ENCODE measurements around the gene FERMT2. TPM values are rescaled to one million over a fixed set of nuclear protein-coding genes. Genes with fewer than 3 reads are reported as not detected.
A peak's percentile ranks its signal among the peaks of the same experiment; 100 is the strongest.

Gene FERMT2
- polyA plus RNA-seq, 2 of the 4 experiments (the other 2 are of a cell fraction) = 42.9 to 102 TPM

DNA sequence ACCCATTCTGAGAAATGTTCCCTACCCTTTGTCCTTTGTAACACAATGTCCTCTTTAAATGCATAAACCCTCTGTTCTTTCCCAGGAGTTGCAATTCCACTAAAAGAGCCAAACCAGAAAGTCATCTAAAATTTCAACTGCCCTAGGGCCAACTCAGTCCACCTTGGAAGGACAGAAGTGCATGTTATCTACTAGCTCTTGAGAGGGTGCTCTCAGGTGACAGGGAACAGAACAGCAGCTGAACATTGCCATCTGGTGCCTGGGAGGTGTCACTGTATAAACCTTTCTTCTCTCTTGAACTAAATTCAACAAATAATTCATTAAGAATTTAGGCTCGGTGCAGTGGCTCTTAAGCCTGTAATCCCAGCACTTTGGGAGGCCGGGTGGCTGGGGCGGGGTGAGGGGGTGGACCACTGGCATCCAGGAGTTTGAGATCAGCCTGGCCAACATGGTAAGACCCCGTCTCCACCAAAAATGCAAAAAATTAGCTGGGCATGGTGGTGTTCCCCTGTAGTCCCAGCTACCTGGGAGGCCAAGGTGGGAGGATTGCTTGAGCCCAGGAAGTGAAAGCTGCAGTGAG, 10.3 kb upstream of the FERMT2 start:
- DNase-seq (ENCODE audit: low read depth in 1 of 2, low spot score in 1 of 2) (peak; percentile 73 to 80), ATAC-seq (peak; percentile 81 to 96), FAIRE-seq (no peak)
- Histone ChIP-seq H3K4me2 (no peak overlapping the region), H3K9me3 (no peaks in the 10 kb centered on the region), H3K4me1 (no peaks in the 10 kb centered on the region), H3K27ac (no peak overlapping the region; a peak in 1 of 6 replicates), H3K4me3 (no peak overlapping the region)
- CTCF ChIA-PET = interaction anchor here (0.7 to 5.2 kb wide), 20 partner anchors 8 to 687 kb away, joined by 3 to 53 read pairs (median 4); partner anchors contain the start of gene FERMT2
- TF ChIP-seq PHF8 (IDR thresholded peaks at IDR 0.05; ENCODE audit: borderline replicate concordance, low read depth) (no peak), SMC3 (IDR thresholded peaks at IDR 0.05) (peak; percentile 93), POLR2A (IDR thresholded peaks at IDR 0.05; ENCODE audit: low read length) (no peak), RFX5 (IDR thresholded peaks at IDR 0.05) (no peak), RAD21 (conservative IDR thresholded peaks at IDR 0.05 in 1 of 2, IDR thresholded peaks at IDR 0.05 in 1 of 2) (peak; percentile 85 to 94)
- TF ChIP-seq, protein P1, sequence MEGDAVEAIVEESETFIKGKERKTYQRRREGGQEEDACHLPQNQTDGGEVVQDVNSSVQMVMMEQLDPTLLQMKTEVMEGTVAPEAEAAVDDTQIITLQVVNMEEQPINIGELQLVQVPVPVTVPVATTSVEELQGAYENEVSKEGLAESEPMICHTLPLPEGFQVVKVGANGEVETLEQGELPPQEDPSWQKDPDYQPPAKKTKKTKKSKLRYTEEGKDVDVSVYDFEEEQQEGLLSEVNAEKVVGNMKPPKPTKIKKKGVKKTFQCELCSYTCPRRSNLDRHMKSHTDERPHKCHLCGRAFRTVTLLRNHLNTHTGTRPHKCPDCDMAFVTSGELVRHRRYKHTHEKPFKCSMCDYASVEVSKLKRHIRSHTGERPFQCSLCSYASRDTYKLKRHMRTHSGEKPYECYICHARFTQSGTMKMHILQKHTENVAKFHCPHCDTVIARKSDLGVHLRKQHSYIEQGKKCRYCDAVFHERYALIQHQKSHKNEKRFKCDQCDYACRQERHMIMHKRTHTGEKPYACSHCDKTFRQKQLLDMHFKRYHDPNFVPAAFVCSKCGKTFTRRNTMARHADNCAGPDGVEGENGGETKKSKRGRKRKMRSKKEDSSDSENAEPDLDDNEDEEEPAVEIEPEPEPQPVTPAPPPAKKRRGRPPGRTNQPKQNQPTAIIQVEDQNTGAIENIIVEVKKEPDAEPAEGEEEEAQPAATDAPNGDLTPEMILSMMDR (IDR thresholded peaks at IDR 0.05) = peak; percentile 65
- POLR2A ChIA-PET = interaction anchor here (0.6 to 1.3 kb wide), 2 partner anchors 10 to 137 kb away, joined by 3 to 4 read pairs; partner anchors contain the start of gene FERMT2
- WGBS (ENCODE audit: missing lambda C conversion rate) = 30% methylated on average over 4 of the region's 4 CpGs

DNA sequence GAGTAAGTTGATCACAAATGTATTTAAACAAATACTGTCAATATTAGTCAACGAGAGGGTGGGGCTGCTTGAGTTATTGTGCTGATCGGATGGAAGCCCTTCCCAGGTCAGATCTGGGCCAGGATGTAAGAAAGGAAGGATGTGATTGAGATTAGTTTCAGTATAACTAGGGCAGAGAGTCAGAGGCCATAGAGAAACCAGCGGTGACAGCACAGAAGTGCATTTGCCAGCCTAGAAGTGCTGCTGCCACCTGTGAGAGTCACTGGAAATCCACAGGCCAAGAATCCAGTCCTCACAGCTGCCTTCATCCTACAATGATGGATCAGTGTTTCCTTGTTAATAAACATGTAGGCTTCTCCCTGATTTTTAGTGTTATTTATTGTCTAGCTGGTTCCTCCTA, 9.8 kb upstream of the FERMT2 start:
- FAIRE-seq = no peak
- WGBS (ENCODE audit: missing lambda C conversion rate) = 74% methylated on average over 3 of the region's 3 CpGs
- no peak for DNase-seq (ENCODE audit: low read depth in 1 of 2, low spot score in 1 of 2)

More for the DNA sequence above, 9.8 kb upstream of the FERMT2 start:
- no peak overlapping the region for H3K4me2 ChIP-seq
- no peak overlapping the region for H3K4me3 ChIP-seq
- ChIA-PET CTCF (interaction anchor here (0.6 to 5.2 kb wide), 20 partner anchors 8 to 687 kb away, joined by 3 to 53 read pairs (median 4); partner anchors contain the start of gene FERMT2), POLR2A (interaction anchor here (0.6 to 1.3 kb wide), 2 partner anchors 10 to 137 kb away, joined by 3 to 4 read pairs; partner anchors contain the start of gene FERMT2)
- TF ChIP-seq HEYL (CRISPR knock-in tag; IDR thresholded peaks at IDR 0.05) = no peak
- TF ChIP-seq CHD4 (IDR thresholded peaks at IDR 0.05; ENCODE audit: borderline replicate concordance) = no peak
- TF ChIP-seq, protein P2, sequence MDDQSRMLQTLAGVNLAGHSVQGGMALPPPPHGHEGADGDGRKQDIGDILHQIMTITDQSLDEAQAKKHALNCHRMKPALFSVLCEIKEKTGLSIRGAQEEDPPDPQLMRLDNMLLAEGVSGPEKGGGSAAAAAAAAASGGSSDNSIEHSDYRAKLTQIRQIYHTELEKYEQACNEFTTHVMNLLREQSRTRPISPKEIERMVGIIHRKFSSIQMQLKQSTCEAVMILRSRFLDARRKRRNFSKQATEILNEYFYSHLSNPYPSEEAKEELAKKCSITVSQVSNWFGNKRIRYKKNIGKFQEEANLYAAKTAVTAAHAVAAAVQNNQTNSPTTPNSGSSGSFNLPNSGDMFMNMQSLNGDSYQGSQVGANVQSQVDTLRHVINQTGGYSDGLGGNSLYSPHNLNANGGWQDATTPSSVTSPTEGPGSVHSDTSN (IDR thresholded peaks at IDR 0.05) = no peak
- no peak for TF ChIP-seq HOXB13 (CRISPR knock-in tag; IDR thresholded peaks at IDR 0.05; ENCODE audit: low read depth)
- no peak for TF ChIP-seq HES2 (IDR thresholded peaks at IDR 0.05)
- no peak for TF ChIP-seq KDM1A (IDR thresholded peaks at IDR 0.05; ENCODE audit: low read depth)
- TF ChIP-seq MAX (IDR thresholded peaks at IDR 0.05) = no peak
- TF ChIP-seq, protein P3, sequence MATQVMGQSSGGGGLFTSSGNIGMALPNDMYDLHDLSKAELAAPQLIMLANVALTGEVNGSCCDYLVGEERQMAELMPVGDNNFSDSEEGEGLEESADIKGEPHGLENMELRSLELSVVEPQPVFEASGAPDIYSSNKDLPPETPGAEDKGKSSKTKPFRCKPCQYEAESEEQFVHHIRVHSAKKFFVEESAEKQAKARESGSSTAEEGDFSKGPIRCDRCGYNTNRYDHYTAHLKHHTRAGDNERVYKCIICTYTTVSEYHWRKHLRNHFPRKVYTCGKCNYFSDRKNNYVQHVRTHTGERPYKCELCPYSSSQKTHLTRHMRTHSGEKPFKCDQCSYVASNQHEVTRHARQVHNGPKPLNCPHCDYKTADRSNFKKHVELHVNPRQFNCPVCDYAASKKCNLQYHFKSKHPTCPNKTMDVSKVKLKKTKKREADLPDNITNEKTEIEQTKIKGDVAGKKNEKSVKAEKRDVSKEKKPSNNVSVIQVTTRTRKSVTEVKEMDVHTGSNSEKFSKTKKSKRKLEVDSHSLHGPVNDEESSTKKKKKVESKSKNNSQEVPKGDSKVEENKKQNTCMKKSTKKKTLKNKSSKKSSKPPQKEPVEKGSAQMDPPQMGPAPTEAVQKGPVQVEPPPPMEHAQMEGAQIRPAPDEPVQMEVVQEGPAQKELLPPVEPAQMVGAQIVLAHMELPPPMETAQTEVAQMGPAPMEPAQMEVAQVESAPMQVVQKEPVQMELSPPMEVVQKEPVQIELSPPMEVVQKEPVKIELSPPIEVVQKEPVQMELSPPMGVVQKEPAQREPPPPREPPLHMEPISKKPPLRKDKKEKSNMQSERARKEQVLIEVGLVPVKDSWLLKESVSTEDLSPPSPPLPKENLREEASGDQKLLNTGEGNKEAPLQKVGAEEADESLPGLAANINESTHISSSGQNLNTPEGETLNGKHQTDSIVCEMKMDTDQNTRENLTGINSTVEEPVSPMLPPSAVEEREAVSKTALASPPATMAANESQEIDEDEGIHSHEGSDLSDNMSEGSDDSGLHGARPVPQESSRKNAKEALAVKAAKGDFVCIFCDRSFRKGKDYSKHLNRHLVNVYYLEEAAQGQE (IDR thresholded peaks at IDR 0.05) = no peak
- TF ChIP-seq ZC3H11A (IDR thresholded peaks at IDR 0.05) = no peak
- no peak for TF ChIP-seq MAFK (IDR thresholded peaks at IDR 0.05; ENCODE audit: partially characterized antibody)
- no peak for TF ChIP-seq CBX2 (IDR thresholded peaks at IDR 0.05; ENCODE audit: borderline replicate concordance, low read depth)
- no peak for TF ChIP-seq JUN (IDR thresholded peaks at IDR 0.05)
- no peak for TF ChIP-seq GATA3 (IDR thresholded peaks at IDR 0.05; ENCODE audit: borderline replicate concordance)
- no peak for TF ChIP-seq ESRRA (IDR thresholded peaks at IDR 0.05; ENCODE audit: borderline replicate concordance, low read length)
- no peak for TF ChIP-seq USF2 (IDR thresholded peaks at IDR 0.05)
- no peak for TF ChIP-seq RAD21 (conservative IDR thresholded peaks at IDR 0.05 in 1 of 2, IDR thresholded peaks at IDR 0.05 in 1 of 2)
- TF ChIP-seq BCL3 (IDR thresholded peaks at IDR 0.05) = no peak
- no peak for TF ChIP-seq POLR2AphosphoS2 (conservative IDR thresholded peaks at IDR 0.05; ENCODE audit: low read length)
- TF ChIP-seq FOXS1 (CRISPR knock-in tag; IDR thresholded peaks at IDR 0.05) = no peak
- no peak for TF ChIP-seq SREBF2 (IDR thresholded peaks at IDR 0.05)
- H3K9me3 ChIP-seq = no peaks in the 10 kb centered on the region
- H3K4me1 ChIP-seq = no peaks in the 10 kb centered on the region
- peak; percentile 16 to 38; a peak in 3 of 6 replicates for ATAC-seq
- no peak overlapping the region; a peak in 1 of 6 replicates for H3K27ac ChIP-seq
